Measurements from ENCODE around the gene TMEM120A.
A peak's percentile ranks its signal among the peaks of the same experiment; 100 is the strongest.

DNA sequence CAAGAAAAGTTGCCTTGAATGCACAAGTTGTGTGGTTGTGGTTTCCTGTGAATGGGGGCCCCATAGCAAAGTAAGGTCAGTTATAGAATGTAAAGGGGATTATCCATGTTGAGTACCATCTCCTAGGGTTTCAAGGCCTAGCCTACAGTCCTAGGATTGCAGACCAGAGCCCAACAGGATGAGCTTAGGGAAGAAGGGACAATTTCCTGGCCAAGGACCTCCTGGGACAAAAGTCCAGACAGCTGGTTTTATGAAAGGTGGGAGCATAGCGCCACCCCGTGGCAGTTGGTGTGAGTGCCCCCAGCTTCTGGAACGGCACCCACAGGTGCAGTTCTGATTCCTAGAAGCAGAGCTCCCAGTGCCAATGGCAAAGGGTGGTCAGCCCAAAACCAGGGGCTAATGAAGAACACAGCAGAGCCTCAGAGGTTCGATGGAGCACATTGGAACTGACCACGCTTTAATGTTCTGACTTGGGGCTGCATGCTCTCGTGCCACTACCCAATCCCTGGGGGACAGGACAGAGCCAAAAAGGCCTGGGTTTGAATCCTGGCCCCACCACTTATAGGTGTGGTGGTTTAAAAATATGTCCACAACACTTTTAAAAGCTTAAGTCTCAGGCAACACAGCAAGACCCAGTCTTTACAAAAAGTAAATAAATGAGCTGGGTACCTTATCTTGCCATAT lies 25.8 kb upstream of the TMEM120A start:
- no peak for TF ChIP-seq EZH2 (IDR thresholded peaks at IDR 0.05; ENCODE audit: low read length)
- TF ChIP-seq, protein P1, sequence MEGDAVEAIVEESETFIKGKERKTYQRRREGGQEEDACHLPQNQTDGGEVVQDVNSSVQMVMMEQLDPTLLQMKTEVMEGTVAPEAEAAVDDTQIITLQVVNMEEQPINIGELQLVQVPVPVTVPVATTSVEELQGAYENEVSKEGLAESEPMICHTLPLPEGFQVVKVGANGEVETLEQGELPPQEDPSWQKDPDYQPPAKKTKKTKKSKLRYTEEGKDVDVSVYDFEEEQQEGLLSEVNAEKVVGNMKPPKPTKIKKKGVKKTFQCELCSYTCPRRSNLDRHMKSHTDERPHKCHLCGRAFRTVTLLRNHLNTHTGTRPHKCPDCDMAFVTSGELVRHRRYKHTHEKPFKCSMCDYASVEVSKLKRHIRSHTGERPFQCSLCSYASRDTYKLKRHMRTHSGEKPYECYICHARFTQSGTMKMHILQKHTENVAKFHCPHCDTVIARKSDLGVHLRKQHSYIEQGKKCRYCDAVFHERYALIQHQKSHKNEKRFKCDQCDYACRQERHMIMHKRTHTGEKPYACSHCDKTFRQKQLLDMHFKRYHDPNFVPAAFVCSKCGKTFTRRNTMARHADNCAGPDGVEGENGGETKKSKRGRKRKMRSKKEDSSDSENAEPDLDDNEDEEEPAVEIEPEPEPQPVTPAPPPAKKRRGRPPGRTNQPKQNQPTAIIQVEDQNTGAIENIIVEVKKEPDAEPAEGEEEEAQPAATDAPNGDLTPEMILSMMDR (optimal IDR thresholded peaks at IDR 0.05 in 1 of 3, IDR thresholded peaks at IDR 0.05 in 1 of 3, conservative IDR thresholded peaks at IDR 0.05 in 1 of 3; ENCODE audit: extremely low read depth in 1 of 3, insufficient read depth in 2 of 3, low read length in 3 of 3): peak; percentile 85 to 89 (median 88)

Measured in keratinocyte (primary cell).